SK-N-SH (cell line): ENCODE data around the gene ITCH.

ENCODE experiments used
- CHD2 ChIP-seq: fragments of 150-350 bp; IDR thresholded peaks from 2 replicates; pipeline ENCODE4 v1.6.1; 2018; ENCODE audit warnings: low read length; ENCODE audit not compliant: partially characterized antibody
- CTCF ChIP-seq: fragments of 200-600 bp; sonication (generic); IDR thresholded peaks from 2 replicates; pipeline ENCODE4 v1.6.1; 2017; ENCODE audit warnings: antibody characterized with exemption, mild to moderate bottlenecking, moderate library complexity
- EP300 ChIP-seq, 2 experiments: IDR thresholded peaks; 2 replicates each; pipeline versions ENCODE4 v1.4.0 to v1.6.1; 2012; ENCODE audit warnings: borderline replicate concordance in 1 of 2, low read depth in 1 of 2, low read length in 1 of 2
- EZH2phosphoT487 ChIP-seq: fragments of 200-600 bp; sonication (generic); IDR thresholded peaks from 2 replicates; pipeline ENCODE4 v1.6.1; 2017; ENCODE audit warnings: low read depth, mixed run types, mild to moderate bottlenecking, antibody characterized with exemption, moderate library complexity, borderline replicate concordance
- NRF1 ChIP-seq: IDR thresholded peaks from 2 replicates; pipeline ENCODE4 v1.6.1; 2012; ENCODE audit warnings: low read depth, mild to moderate bottlenecking, low read length
- POLR2AphosphoS5 ChIP-seq: IDR thresholded peaks from 2 replicates; pipeline ENCODE4 v1.6.1; 2012; ENCODE audit warnings: low read depth, low read length
- RFX5 ChIP-seq: IDR thresholded peaks from 2 replicates; pipeline ENCODE4 v1.6.1; 2012; ENCODE audit warnings: mild to moderate bottlenecking, improper control_type of control experiment, low read length
- SIN3A ChIP-seq: IDR thresholded peaks from 2 replicates; pipeline ENCODE4 v1.6.1; 2012; ENCODE audit warnings: low read depth, mild to moderate bottlenecking, low read length, moderate library complexity, borderline replicate concordance
- USF2 ChIP-seq: fragments of 150-350 bp; IDR thresholded peaks from 2 replicates; pipeline ENCODE4 v1.6.1; 2017; ENCODE audit warnings: antibody characterized with exemption, low read length, low read depth, borderline replicate concordance

DNA sequence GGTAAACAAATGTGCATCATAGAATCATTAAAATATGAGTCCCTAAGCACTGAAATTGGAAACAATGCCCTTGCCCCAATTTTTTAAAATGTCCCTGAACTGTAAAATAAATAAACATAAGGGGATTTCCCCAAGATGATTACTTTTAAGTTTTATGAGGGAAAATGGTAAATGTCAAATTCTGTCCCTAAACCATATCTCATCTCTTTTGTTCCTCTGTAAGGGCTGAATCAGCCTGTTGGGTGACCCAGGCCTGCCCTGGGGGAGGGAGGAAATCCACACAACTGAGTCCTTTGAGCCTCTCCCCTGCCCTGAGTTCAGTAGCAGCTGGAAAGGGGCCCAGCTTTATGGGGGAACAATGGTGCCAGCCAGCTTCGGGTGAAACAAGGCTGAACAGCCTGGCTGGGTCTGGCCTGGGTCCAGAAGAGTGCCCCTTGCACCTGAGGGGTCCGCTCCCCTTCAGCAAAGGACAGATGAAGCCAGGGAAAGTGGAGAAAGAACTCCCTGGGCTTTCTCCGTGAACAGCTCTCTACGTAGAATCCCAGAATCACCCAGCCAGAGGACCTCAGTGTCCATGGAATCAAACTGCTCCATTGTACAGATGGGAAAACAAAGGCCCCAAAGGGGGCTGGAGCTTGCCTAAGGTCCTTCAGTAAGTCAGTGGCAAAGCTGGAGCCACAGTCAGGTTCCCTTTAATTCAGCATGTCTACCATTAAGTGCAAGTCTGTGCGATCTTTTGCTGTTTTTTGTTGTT is 28.2 kb upstream of the ITCH start:
- no peak for TF ChIP-seq POLR2AphosphoS5
- TF ChIP-seq CTCF = no peak
- TF ChIP-seq EP300 (IDR thresholded peaks at IDR 0.05; ENCODE audit: borderline replicate concordance in 1 of 2, low read depth in 1 of 2, low read length in 1 of 2) = no peak
- TF ChIP-seq EZH2phosphoT487 = no peak
- no peak for TF ChIP-seq NRF1
- no peak for TF ChIP-seq RFX5
- no peak for TF ChIP-seq CHD2
- TF ChIP-seq USF2 = no peak
- no peak for TF ChIP-seq SIN3A
